OCI-M2 (cell line): ENCODE results near the gene MYO15B.

ENCODE experiments used
- DNase-seq: peaks from one replicate; lab custom pipeline; 2025; ENCODE audit not compliant: unreplicated experiment; lab: John Stamatoyannopoulos, UW

MYO15B gene

DNA sequence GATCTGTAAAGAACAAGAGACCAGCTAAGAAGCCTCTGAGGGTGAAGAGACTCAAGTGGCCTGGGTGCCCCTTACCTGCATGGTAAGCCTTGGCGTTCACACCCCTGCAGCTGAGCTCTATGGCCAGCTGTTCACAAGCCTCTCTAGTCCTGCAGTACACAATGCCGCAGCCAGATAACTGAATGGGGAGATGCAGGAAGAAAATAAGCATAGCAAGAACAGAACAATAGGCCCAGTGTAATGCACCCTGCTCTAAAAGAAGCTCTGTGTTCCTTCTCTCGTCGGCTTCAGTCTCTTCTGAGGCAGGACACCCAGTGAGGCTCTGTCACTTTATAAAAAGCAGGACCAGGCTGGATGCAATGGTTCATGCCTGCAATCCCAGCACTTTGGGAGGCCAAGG lies 73.9 kb downstream of the MYO15B start:
- DNase-seq = no peak

DNA sequence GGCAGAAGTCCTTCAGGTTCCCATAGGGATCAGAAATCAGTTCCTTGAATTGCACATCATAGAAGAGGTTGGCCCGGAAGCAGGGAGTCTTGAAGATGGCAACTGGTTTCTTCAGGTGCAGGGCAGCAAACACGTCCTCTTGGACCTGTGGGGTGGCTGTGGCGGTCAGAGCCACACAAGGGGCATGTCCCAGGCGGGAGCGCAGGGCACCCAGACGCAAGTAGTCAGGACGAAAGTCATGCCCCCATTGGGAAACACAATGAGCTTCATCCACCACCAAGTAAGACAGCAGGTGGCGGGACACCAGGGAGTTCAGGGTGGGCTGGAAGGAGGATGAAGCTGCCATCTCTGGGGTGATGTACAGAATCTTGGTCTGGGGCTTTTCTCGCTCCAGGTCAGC lies 74.9 kb downstream of the MYO15B start:
- no peak for DNase-seq

DNA sequence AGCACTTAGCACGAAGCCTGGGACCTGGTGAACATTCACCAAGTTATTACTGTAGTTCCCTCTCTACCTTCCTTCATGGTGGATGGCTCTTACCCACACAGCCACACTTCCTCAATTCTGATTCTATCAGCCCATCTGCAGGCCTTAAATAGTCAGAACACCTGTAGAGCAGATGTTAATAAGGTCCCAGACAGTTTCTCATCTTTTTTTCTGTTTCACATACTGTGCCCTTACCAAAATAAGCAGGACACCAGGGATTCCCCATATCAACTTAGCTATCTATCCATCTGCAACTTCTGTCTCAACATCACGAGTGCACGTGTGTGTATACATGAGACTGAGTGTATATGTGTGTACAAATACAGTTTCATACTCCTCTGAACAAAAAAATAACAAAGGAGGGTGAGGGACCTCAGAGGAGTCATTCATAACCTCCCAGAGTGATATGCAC lies 76.5 kb downstream of the MYO15B start:
- no peak for DNase-seq

DNA sequence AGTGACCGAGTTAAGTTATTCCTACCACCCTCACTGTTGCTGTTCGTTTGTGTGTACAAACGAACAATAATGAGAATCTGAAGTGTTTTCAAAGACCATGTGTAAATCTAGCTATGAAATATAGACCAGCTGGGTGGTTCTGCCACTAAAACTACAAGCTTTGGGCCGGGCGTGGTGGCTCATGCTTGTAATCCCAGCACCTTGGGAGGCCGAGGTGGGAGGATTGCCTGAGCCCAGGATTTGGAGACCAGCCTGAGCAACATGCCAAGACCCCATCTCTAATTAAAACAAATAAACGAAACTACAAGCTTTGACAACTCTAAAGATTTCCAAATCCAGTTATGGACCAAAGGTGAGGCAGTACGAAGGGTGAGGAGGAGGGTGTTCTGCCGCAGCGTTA lies 78.4 kb downstream of the MYO15B start:
- no peak for DNase-seq

DNA sequence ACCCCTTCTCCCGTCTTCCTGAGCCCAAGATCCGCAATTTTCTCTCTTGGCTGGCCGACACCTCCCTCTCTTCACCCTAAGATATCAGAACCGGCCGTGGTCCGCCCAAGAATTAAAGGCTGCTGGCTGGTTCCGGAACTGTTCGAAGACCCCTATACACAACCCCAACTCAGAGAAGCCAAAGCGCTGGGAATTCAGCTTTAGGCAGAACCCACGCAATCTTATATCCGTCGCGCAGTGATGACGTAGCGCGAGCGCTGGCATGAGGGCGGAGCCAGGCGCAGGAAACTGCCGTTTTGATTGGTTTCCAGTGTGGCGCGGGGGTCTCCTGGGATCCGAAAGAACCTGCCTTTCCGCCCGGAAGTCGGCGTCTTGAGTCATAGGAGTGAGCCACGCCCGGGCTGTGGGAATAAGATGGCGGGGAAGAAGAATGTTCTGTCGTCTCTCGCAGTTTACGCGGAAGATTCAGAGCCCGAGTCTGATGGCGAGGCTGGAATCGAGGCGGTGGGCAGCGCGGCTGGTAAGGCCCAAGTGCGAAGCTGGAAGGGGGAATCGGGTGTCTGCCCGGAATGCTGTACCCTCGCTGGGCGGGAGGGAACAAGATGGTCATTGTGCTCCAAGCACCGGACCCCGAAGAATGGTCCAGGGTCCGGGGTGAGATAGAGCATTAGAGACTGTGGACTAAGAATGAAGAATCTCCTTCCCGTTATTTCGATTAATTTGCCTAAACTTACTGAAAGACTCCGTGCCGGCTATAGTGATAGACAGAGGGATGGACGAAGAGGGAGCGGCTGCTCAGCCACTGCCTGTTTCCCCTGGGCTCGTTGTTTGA lies 79.6 kb downstream of the MYO15B start, which contains the start of the genes RECQL5 and SAP30BP:
Gene RECQL5 (minus strand): TSS at position 196 of the 832 bp plus-strand sequence. CDS start 597 bp downstream, outside the sequence.
Gene SAP30BP (plus strand): TSS at position 380 of the 832 bp plus-strand sequence. CDS start 35 bp downstream, at position 415.
- peak; percentile 65 for DNase-seq

DNA sequence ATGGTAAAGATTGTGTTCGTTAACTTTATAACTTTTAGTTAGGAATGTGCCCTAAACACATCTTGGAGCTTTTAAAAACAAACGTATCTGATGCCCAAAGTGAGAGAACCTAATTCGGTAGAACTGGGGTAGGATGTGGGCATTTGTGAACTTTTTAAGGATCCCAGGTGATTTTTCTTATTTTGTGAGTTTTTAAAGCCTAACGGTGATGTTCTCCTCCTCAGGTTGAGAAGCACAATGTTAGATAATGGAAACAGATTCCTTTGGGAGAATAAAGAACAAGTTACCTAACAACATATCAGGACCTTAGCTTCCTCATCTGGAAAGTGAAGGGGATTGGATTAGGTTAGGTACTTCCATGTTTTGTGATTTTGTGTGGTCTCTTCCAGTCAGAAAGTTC lies 80.2 kb downstream of the MYO15B start:
- DNase-seq = no peak

DNA sequence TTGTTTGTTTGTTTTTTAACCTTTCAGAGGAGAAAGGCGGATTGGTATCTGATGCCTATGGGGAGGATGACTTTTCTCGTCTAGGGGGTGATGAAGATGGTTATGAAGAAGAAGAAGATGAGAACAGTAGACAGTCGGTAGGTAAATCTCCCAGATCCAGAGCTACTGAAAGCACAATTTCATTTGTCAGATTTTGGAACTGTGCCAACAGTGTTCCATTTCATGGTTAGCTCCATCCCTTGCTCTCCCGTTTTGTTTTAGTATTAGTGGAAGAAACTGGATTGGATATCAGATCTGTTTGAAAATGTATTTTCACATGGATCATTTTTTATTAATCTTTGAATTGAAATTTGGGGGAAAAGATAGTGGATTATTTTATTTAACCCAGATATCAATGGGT lies 80.9 kb downstream of the MYO15B start:
- no peak for DNase-seq

DNA sequence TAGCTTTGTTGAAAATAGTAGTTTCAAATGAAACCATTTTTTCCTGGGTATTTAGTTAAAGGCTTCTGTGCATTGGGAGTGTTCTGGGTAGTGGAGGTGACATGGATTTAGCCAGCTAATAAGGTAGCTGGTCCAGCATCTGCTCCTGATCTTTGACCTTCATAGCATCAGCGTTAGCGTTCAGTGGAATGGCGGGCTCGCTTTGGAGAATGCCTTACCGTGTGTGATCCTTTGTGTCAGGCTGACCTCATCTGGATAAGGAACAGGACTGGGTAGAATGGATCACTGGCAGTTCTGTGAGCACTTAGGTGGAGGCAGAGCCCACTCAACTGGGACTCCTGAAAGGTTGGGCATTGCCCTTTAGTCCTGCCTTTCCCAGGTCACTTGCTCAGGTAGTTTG lies 83.3 kb downstream of the MYO15B start:
- DNase-seq = no peak

DNA sequence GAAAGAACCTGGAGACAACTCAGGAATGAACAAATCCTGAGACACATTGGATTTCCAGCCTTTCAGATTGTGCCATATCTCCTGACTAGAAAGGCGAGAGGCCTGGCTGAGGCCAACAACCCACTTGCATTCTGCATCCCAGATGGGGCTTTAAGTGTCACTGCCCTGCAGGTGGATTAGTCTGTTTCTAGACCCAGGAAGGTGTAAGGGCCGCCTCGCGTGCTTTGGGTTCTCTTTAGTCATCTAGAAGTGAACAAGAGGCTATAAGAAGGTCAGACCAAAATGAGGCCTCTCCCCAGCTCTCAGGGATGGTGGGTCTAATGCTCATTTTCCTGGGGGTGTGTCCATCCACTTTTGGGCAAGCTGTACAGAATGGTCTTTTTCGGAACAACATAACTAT lies 84.4 kb downstream of the MYO15B start:
- DNase-seq = no peak

DNA sequence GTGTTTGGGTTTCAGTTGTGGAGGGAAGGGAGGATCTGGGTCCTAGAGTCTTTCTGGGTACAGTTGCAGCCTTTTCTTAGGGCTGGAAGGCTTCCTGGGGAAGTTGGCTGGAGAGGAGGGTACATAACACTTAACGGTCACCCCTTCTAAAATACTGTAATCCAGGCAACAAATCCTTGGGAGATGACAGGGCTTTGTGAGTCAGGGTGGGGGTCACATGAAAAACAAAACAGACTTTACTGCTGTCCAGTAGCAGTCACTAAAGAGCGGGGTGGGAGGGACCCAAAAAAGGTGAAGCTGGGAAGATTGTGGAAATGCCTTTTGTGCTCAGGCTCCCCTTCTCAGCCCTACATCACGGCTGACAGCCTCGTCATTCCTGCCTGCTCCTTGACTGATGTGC lies 85.9 kb downstream of the MYO15B start:
- DNase-seq = no peak
